ENCODE data around the gene B3GLCT.
A peak's percentile ranks its signal among the peaks of the same experiment; 100 is the strongest.

B3GLCT gene

DNA sequence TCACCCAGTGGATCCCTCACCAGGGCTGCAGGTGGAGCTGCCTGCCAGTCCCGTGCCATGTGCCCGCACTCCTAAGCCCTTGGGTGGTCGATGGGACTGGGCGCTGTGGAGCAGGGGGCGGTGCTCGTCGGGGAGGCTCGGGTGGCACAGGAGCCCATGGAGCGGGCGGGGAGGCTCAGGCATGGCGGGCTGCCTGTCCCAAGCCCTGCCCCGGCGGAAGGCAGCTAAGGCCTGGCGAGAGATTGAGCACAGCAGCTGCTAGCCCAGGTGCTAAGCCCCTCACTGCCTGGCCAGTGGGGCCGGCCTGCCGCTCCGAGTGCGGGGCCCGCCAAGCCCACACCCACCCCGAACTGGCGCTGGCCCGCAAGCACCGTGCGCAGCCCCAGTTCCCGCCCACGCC lies 16.8 kb upstream of the B3GLCT start:
- Histone ChIP-seq H3K4me3 (ENCODE audit: low read depth in 1 of 5, low read length in 5 of 5) (no peak overlapping the region), H3K4me1 (ENCODE audit: control insufficient read depth in 5 of 5, insufficient read depth in 5 of 5, low read length in 5 of 5) (no peaks in the 10 kb centered on the region), H3K27me3 (ENCODE audit: control insufficient read depth in 5 of 5, insufficient read depth in 4 of 5, low read length in 5 of 5) (no peaks in the 10 kb centered on the region), H3K9me3 (ENCODE audit: control insufficient read depth in 5 of 5, low read length in 5 of 5) (peaks cover 0 to under 1% (median 0%) of the 10 kb centered on the region in 5 donors), H3K27ac (ENCODE audit: low read depth, low read length) (no peak overlapping the region), H3K36me3 (ENCODE audit: control insufficient read depth in 5 of 5, insufficient read depth in 5 of 5, low read length in 5 of 5) (no peaks in the 10 kb centered on the region), H3K9ac (ENCODE audit: low read length in 5 of 5) (no peak overlapping the region)

DNA sequence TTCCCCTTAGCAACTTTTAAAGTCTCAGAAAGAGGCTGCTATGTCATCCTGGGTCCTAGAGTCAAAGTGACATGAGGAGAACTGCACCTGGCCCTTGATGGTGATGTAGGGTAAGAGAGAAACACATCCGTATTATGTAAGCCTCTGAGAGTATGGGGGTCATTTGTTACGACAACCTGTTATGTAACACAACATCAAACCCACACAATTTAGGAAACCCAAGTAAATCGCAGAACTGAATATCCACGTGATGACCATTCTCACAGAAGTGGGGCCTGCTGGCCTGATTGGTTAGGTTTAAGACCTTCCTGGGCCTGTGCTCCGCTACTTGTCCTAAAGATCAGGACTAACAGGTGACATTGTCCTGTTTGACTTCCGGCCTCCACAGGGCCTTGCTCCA lies 15.3 kb upstream of the B3GLCT start:
- Histone ChIP-seq H3K4me3 (ENCODE audit: low read depth in 1 of 5, low read length in 5 of 5) (no peak overlapping the region), H3K4me1 (ENCODE audit: control insufficient read depth in 5 of 5, insufficient read depth in 5 of 5, low read length in 5 of 5) (no peaks in the 10 kb centered on the region), H3K36me3 (ENCODE audit: control insufficient read depth in 5 of 5, insufficient read depth in 5 of 5, low read length in 5 of 5) (no peaks in the 10 kb centered on the region), H3K9me3 (ENCODE audit: control insufficient read depth in 5 of 5, low read length in 5 of 5) (peaks cover 0 to 5% (median 0%) of the 10 kb centered on the region in 5 donors), H3K27ac (ENCODE audit: low read depth, low read length) (no peak overlapping the region), H3K9ac (ENCODE audit: low read length in 5 of 5) (no peak overlapping the region), H3K27me3 (ENCODE audit: control insufficient read depth in 5 of 5, insufficient read depth in 4 of 5, low read length in 5 of 5) (no peaks in the 10 kb centered on the region)

DNA sequence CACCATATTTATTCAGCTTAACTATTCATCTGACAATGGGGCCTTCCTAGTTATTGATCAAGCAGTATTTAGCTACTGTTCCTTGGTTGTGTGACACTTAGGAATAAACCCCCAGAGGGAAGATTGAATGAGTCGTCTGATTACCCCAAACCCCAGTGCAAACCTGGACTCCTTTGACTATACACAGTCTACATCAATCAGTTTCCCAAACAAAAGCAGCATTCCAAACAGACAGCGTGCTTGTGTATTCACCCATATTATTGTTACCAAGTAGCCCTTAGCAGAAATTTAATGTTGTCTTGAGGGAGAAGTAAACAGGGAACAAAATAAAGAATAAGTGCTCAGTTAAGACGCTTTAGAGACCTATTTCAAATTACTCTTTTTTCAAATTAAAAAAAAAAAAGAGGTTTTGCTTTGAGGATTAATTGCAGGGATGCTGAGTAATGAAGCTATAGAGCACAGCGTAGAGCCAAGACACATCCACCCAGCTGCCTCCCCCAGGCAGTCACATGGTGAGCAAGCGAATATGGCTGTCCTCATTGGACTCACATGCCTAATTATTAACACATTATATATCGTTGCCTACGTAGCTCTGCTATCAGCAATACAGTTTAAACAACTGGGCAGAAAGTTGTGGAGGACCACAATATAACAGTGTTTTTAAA lies 14.7 kb upstream of the B3GLCT start:
- H3K36me3 ChIP-seq (ENCODE audit: control insufficient read depth in 5 of 5, insufficient read depth in 5 of 5, low read length in 5 of 5): no peaks in the 10 kb centered on the region
- H3K4me1 ChIP-seq (ENCODE audit: control insufficient read depth in 5 of 5, insufficient read depth in 5 of 5, low read length in 5 of 5): no peaks in the 10 kb centered on the region
- H3K27ac ChIP-seq (ENCODE audit: low read depth, low read length): no peak overlapping the region
- no peak overlapping the region for H3K4me3 ChIP-seq (ENCODE audit: low read depth in 1 of 5, low read length in 5 of 5)
- H3K9me3 ChIP-seq (ENCODE audit: control insufficient read depth in 5 of 5, low read length in 5 of 5): peaks cover 0 to 5% (median 0%) of the 10 kb centered on the region in 5 donors
- no peak overlapping the region for H3K9ac ChIP-seq (ENCODE audit: low read length in 5 of 5)
- H3K27me3 ChIP-seq (ENCODE audit: control insufficient read depth in 5 of 5, insufficient read depth in 4 of 5, low read length in 5 of 5): no peaks in the 10 kb centered on the region

DNA sequence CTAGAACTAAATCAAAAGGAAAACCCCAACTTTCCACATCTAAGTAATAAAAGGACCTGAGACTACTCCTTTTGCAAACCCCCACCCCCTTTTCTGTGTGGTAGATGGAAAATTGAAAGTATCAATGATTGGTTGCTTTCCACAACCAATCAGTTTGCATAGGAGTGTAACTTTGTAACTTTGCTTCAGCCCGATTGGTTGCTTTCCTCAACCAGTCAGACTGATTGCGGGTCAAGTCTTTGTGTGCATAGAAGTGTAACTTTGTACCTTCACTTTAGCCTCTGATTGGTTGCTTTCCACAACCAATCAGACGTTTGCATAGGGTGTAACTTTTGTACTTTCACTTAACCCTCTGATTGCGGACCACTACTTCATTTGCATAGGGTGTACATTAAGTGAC lies 8.0 kb upstream of the B3GLCT start:
- Histone ChIP-seq H3K27ac (ENCODE audit: low read depth, low read length) (no peak overlapping the region), H3K4me1 (ENCODE audit: control insufficient read depth in 5 of 5, insufficient read depth in 5 of 5, low read length in 5 of 5) (no peaks in the 10 kb centered on the region)

DNA sequence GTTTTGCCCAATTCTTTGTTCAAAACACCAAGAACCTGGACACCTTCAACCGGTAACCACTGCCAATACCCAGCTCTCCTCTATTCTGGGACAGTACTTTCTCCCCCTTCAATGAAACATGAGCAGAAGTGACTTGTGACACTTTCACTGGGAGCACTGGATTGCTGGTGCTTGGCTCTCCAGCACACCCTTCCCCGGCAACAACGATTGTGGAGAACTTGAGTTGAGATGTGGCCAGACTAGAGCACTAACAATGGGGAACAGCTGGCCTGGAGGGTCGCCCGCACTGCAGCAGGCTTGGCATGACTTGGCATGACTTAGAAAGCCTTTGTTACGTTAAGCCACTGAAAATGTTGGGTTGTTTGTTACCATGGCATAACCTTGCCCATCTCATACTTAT lies 7.5 kb upstream of the B3GLCT start:
- Histone ChIP-seq H3K4me1 (ENCODE audit: control insufficient read depth in 5 of 5, insufficient read depth in 5 of 5, low read length in 5 of 5) (no peaks in the 10 kb centered on the region), H3K27me3 (ENCODE audit: control insufficient read depth in 5 of 5, insufficient read depth in 4 of 5, low read length in 5 of 5) (no peaks in the 10 kb centered on the region), H3K9ac (ENCODE audit: low read length in 5 of 5) (no peak overlapping the region), H3K9me3 (ENCODE audit: control insufficient read depth in 5 of 5, low read length in 5 of 5) (peaks cover 0 to 5% (median 0%) of the 10 kb centered on the region in 5 donors), H3K27ac (ENCODE audit: low read depth, low read length) (no peak overlapping the region), H3K4me3 (ENCODE audit: low read depth in 1 of 5, low read length in 5 of 5) (no peak overlapping the region), H3K36me3 (ENCODE audit: control insufficient read depth in 5 of 5, insufficient read depth in 5 of 5, low read length in 5 of 5) (no peaks in the 10 kb centered on the region)

More for the DNA sequence above, 8.0 kb upstream of the B3GLCT start:
- Histone ChIP-seq H3K4me3 (ENCODE audit: low read depth in 1 of 5, low read length in 5 of 5) (no peak overlapping the region), H3K36me3 (ENCODE audit: control insufficient read depth in 5 of 5, insufficient read depth in 5 of 5, low read length in 5 of 5) (no peaks in the 10 kb centered on the region), H3K9ac (ENCODE audit: low read length in 5 of 5) (no peak overlapping the region), H3K27me3 (ENCODE audit: control insufficient read depth in 5 of 5, insufficient read depth in 4 of 5, low read length in 5 of 5) (no peaks in the 10 kb centered on the region), H3K9me3 (ENCODE audit: control insufficient read depth in 5 of 5, low read length in 5 of 5) (peaks cover 0 to 5% (median 0%) of the 10 kb centered on the region in 5 donors)

DNA sequence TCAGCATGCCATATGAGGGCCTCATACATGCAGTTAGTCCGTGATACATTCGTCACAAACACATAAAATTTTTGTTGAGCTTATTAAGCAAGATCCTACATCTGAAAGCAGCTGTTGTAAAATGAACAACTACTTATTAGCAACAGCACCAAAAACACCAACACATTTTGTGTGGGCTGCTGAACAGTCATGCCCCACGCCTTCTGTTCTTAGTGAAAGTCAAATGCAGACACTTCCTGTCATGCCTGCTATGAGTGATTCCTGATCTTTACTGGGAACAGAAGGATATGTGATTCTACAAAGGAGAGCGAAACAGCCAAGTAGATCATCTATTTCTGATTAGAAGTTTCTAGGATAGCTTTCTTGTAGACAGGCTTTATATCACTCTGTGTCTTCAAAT lies 4.2 kb upstream of the B3GLCT start:
- Histone ChIP-seq H3K4me1 (ENCODE audit: control insufficient read depth in 5 of 5, insufficient read depth in 5 of 5, low read length in 5 of 5) (peaks cover 0 to 5% (median 4%) of the 10 kb centered on the region in 5 donors), H3K9ac (ENCODE audit: low read length in 5 of 5) (no peak overlapping the region), H3K4me3 (ENCODE audit: low read depth in 1 of 5, low read length in 5 of 5) (no peak overlapping the region), H3K27me3 (ENCODE audit: control insufficient read depth in 5 of 5, insufficient read depth in 4 of 5, low read length in 5 of 5) (no peaks in the 10 kb centered on the region), H3K9me3 (ENCODE audit: control insufficient read depth in 5 of 5, low read length in 5 of 5) (no peaks in the 10 kb centered on the region), H3K27ac (ENCODE audit: low read depth, low read length) (no peak overlapping the region), H3K36me3 (ENCODE audit: control insufficient read depth in 5 of 5, insufficient read depth in 5 of 5, low read length in 5 of 5) (no peaks in the 10 kb centered on the region)

DNA sequence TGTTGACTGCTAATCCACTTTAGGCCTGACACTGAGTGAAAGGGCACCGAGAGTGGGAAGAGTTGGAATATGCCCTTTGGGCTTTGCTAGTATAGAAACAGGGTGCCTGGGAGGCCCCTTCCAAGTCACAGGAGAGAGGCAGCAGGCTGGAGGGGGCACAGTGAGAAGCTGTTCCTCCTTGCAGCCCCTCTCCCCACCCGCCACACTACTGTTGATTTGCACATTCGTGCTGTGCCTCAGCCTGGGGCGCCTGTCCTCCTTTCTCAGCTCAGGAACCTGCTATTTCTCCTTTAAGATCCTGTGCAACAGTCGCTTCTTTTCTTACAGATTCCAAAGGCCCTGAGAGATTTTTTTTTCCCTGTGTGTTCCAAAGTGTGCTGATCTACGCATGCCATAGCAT lies 2.8 kb upstream of the B3GLCT start:
- no peaks in the 10 kb centered on the region for H3K36me3 ChIP-seq (ENCODE audit: control insufficient read depth in 5 of 5, insufficient read depth in 5 of 5, low read length in 5 of 5)
- H3K4me3 ChIP-seq (ENCODE audit: low read depth in 1 of 5, low read length in 5 of 5): no peak overlapping the region
- no peaks in the 10 kb centered on the region for H3K27me3 ChIP-seq (ENCODE audit: control insufficient read depth in 5 of 5, insufficient read depth in 4 of 5, low read length in 5 of 5)
- no peaks in the 10 kb centered on the region for H3K9me3 ChIP-seq (ENCODE audit: control insufficient read depth in 5 of 5, low read length in 5 of 5)
- no peak overlapping the region for H3K27ac ChIP-seq (ENCODE audit: low read depth, low read length)
- H3K9ac ChIP-seq (ENCODE audit: low read length in 5 of 5): no peak overlapping the region
- H3K4me1 ChIP-seq (ENCODE audit: control insufficient read depth in 5 of 5, insufficient read depth in 5 of 5, low read length in 5 of 5): peaks cover 4 to 18% (median 14%) of the 10 kb centered on the region in 5 donors

DNA sequence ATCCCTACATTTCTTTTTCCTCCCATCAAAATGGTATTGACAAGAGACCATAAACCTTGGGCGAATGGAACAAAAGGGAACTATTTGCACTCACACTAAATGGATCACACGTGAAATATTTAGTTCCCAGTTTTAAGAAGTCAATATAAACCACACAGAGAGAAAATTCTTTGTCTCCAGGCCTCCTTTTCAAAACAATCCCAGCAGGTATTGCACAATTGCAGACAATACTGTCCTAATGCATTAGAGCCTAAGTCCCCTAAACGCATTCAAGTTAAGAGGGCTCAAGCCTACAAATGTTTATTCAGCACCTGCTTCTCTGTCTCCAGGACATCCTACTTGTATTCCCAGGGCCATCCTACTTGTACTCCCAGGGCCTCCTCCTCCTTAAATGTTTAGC lies 1.3 kb upstream of the B3GLCT start:
- no peaks in the 10 kb centered on the region for H3K27me3 ChIP-seq (ENCODE audit: control insufficient read depth in 5 of 5, insufficient read depth in 4 of 5, low read length in 5 of 5)
- no peaks in the 10 kb centered on the region for H3K9me3 ChIP-seq (ENCODE audit: control insufficient read depth in 5 of 5, low read length in 5 of 5)
- no peaks in the 10 kb centered on the region for H3K36me3 ChIP-seq (ENCODE audit: control insufficient read depth in 5 of 5, insufficient read depth in 5 of 5, low read length in 5 of 5)
- H3K27ac ChIP-seq (ENCODE audit: low read depth, low read length): no peak overlapping the region
- H3K4me1 ChIP-seq (ENCODE audit: control insufficient read depth in 5 of 5, insufficient read depth in 5 of 5, low read length in 5 of 5): peaks cover 4 to 18% (median 14%) of the 10 kb centered on the region in 5 donors
- no peak overlapping the region for H3K4me3 ChIP-seq (ENCODE audit: low read depth in 1 of 5, low read length in 5 of 5)
- no peak overlapping the region for H3K9ac ChIP-seq (ENCODE audit: low read length in 5 of 5)

DNA sequence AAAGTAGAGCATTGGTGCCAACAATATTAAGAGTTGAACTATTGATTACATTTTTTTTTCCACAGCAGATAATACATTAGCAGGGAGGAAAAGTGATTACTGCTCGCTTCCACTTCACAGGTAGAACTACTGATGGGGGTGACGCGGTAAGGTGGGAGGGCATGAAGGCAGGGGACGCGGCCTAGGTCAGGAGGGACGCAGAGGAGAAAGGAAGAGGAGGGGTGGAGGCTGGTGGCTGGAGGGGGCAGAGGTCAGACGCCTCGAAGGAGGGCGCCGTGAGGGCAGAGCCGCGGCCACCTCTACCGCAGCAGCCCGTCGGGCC lies 287 bp upstream of the B3GLCT start:
- Histone ChIP-seq H3K9me3 (ENCODE audit: control insufficient read depth in 5 of 5, low read length in 5 of 5) (no peaks in the 10 kb centered on the region), H3K36me3 (ENCODE audit: control insufficient read depth in 5 of 5, insufficient read depth in 5 of 5, low read length in 5 of 5) (no peaks in the 10 kb centered on the region), H3K4me3 (ENCODE audit: low read depth in 1 of 5, low read length in 5 of 5) (peak overlapping the region; percentile 49 to 77 (median 71)), H3K9ac (ENCODE audit: low read length in 5 of 5) (peak overlapping the region in 3 of 5 donors; percentile 19 to 78 (median 78)), H3K27me3 (ENCODE audit: control insufficient read depth in 5 of 5, insufficient read depth in 4 of 5, low read length in 5 of 5) (no peaks in the 10 kb centered on the region), H3K4me1 (ENCODE audit: control insufficient read depth in 5 of 5, insufficient read depth in 5 of 5, low read length in 5 of 5) (peaks cover 4 to 18% (median 14%) of the 10 kb centered on the region in 5 donors), H3K27ac (ENCODE audit: low read depth, low read length) (peak overlapping the region; percentile 73)

DNA sequence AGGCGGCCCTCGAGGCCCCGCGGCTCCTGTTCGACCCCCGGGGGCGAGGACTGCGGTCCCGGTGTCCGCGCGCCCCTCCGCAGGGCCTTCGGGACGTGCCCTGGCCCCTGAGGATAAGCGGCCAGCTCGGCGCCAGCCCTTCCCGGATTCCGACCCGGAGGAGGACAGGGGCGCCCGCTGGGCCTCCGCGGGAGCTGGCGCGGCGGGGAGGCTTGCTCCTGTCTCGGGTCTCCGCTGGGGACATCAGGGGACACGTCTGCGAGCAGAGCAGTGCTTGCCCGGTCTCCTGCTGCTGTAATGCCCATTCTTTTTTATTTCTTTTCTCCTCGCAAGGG lies 829 bp downstream of the B3GLCT start:
- Histone ChIP-seq H3K9ac (ENCODE audit: low read length in 5 of 5) (peak overlapping the region in 4 of 5 donors; percentile 63 to 76 (median 72)), H3K27ac (ENCODE audit: low read depth, low read length) (peak overlapping the region; percentile 73), H3K4me1 (ENCODE audit: control insufficient read depth in 5 of 5, insufficient read depth in 5 of 5, low read length in 5 of 5) (peaks cover 4 to 18% (median 14%) of the 10 kb centered on the region in 5 donors), H3K9me3 (ENCODE audit: control insufficient read depth in 5 of 5, low read length in 5 of 5) (no peaks in the 10 kb centered on the region), H3K27me3 (ENCODE audit: control insufficient read depth in 5 of 5, insufficient read depth in 4 of 5, low read length in 5 of 5) (no peaks in the 10 kb centered on the region), H3K4me3 (ENCODE audit: low read depth in 1 of 5, low read length in 5 of 5) (peak overlapping the region; percentile 52 to 77 (median 71)), H3K36me3 (ENCODE audit: control insufficient read depth in 5 of 5, insufficient read depth in 5 of 5, low read length in 5 of 5) (no peaks in the 10 kb centered on the region)

Data from subcutaneous abdominal adipose tissue (tissue), 5 donors.